Endodermal cell (in vitro differentiated cells): ENCODE results near the gene ZDHHC5. TPM values are rescaled to one million over a fixed set of nuclear protein-coding genes. Genes with fewer than 3 reads are reported as not detected.

Experiments used
- DNase-seq: peaks from one replicate; pipeline ENCODE4 v3.0.0-alpha.2; 2017
- H3K27ac ChIP-seq: 2 replicates; pipeline ENCODE4 v1.5.1; 2013; ENCODE audit warnings: mild to moderate bottlenecking, low read depth, low read length, moderate library complexity
- H3K27me3 ChIP-seq: 2 replicates; pipeline ENCODE4 v1.6.1; 2013; ENCODE audit warnings: mild to moderate bottlenecking, low read length, moderate library complexity; ENCODE audit not compliant: insufficient read depth, control insufficient read depth, poor library complexity, severe bottlenecking
- H3K36me3 ChIP-seq: 2 replicates; pipeline ENCODE4 v1.7.0; 2013; ENCODE audit warnings: mild to moderate bottlenecking, low read length, moderate library complexity; ENCODE audit not compliant: control insufficient read depth, insufficient read depth
- H3K4me1 ChIP-seq: one replicate; pipeline ENCODE4 v1.7.0; 2013; ENCODE audit warnings: low read length; ENCODE audit not compliant: control insufficient read depth, insufficient read depth
- H3K4me3 ChIP-seq: 2 replicates; pipeline ENCODE4 v1.5.1; 2013; ENCODE audit warnings: mild to moderate bottlenecking, low read length, moderate library complexity
- H3K9ac ChIP-seq: 2 replicates; pipeline ENCODE4 v1.6.1; 2013; ENCODE audit warnings: mild to moderate bottlenecking, low read length, moderate library complexity; ENCODE audit not compliant: poor library complexity, severe bottlenecking; ENCODE audit errors: extremely low read depth
- H3K9me3 ChIP-seq: 2 replicates; pipeline ENCODE4 v1.6.1; 2013; ENCODE audit warnings: mild to moderate bottlenecking, low read length, moderate library complexity; ENCODE audit not compliant: control insufficient read depth
- H3K27ac Mint-ChIP-seq: 2 replicates; pipeline ENCODE4 v1.8.0; 2020; ENCODE audit warnings: mixed read lengths
- H3K27me3 Mint-ChIP-seq: 2 replicates; pipeline ENCODE4 v1.8.0; 2021; ENCODE audit warnings: mild to moderate bottlenecking, mixed read lengths; ENCODE audit not compliant: insufficient read depth
- H3K36me3 Mint-ChIP-seq: 2 replicates; pipeline ENCODE4 v1.8.0; 2020; ENCODE audit warnings: low read depth, mixed read lengths
- H3K4me1 Mint-ChIP-seq: 2 replicates; pipeline ENCODE4 v1.8.0; 2020; ENCODE audit warnings: mixed read lengths
- H3K4me3 Mint-ChIP-seq: 2 replicates; pipeline ENCODE4 v1.8.0; 2020; ENCODE audit warnings: mild to moderate bottlenecking, moderate library complexity, mixed read lengths
- H3K9me3 Mint-ChIP-seq: 2 replicates; pipeline ENCODE4 v1.8.0; 2020; ENCODE audit warnings: mild to moderate bottlenecking, mixed read lengths
- WGBS, 2 experiments: methylation state at CpG; one replicate each; pipeline versions ENCODE4 v1.1.5 to v1.1.7; 2013; ENCODE audit warnings: missing lambda C conversion rate in 2 of 2, mixed read lengths in 1 of 2; ENCODE audit not compliant: insufficient coverage in 1 of 2, insufficient read length in 1 of 2; 5-methylcytosine and 5-hydroxymethylcytosine counted together
- total RNA-seq, 2 donors: library from RNA; stranded (reverse); fragmentation: NEBNext Ultra II Directional in 1 of 2; extraction: Animal tissue kit (Norgen Biotek cat#: 25700) in 1 of 2; gene quantifications; 2 replicates in 1 of 2; 3 replicates in 1 of 2; pipeline ENCODE4 v1.2.1, GENCODE V29; 2021
- TF ChIP-seq, protein P1 (sequence below): fragments of 200-600 bp; sonication (generic); conservative IDR thresholded peaks from 2 replicates; pipeline ENCODE4 v1.5.0; 2021; ENCODE audit warnings: antibody characterized with exemption, mild to moderate bottlenecking

Gene ZDHHC5
- total RNA-seq, 2 donors from 2014 or later: 70.7 to 77.1 TPM

GRCh38 chr11:57652662-57653061, 15.3 kb upstream of the ZDHHC5 start:
- Mint-ChIP-seq H3K4me1 (peaks cover 38% of the 10 kb centered on the region), H3K9me3 (no peaks in the 10 kb centered on the region), H3K36me3 (no peaks in the 10 kb centered on the region), H3K27ac (peak overlapping the region; percentile 4), H3K4me3 (no peak overlapping the region), H3K27me3 (peaks cover 8% of the 10 kb centered on the region)
- 98 to 100% methylated on average over 1 to 3 of the region's 3 CpGs for WGBS, 2 experiments
- no peaks in the 10 kb centered on the region for H3K36me3 ChIP-seq
- H3K9ac ChIP-seq: no peak overlapping the region
- TF ChIP-seq, protein P1, sequence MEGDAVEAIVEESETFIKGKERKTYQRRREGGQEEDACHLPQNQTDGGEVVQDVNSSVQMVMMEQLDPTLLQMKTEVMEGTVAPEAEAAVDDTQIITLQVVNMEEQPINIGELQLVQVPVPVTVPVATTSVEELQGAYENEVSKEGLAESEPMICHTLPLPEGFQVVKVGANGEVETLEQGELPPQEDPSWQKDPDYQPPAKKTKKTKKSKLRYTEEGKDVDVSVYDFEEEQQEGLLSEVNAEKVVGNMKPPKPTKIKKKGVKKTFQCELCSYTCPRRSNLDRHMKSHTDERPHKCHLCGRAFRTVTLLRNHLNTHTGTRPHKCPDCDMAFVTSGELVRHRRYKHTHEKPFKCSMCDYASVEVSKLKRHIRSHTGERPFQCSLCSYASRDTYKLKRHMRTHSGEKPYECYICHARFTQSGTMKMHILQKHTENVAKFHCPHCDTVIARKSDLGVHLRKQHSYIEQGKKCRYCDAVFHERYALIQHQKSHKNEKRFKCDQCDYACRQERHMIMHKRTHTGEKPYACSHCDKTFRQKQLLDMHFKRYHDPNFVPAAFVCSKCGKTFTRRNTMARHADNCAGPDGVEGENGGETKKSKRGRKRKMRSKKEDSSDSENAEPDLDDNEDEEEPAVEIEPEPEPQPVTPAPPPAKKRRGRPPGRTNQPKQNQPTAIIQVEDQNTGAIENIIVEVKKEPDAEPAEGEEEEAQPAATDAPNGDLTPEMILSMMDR: no peak
- peaks cover 11% of the 10 kb centered on the region for H3K4me1 ChIP-seq
- no peaks in the 10 kb centered on the region for H3K9me3 ChIP-seq
- H3K27me3 ChIP-seq: no peaks in the 10 kb centered on the region
- no peak for DNase-seq
- H3K27ac ChIP-seq: no peak overlapping the region
- H3K4me3 ChIP-seq: no peak overlapping the region

- TF ChIP-seq, protein P1: no peak
Observed at GRCh38 chr11:57653163-57653562, 14.8 kb upstream of the ZDHHC5 start.

GRCh38 chr11:57656885-57657193, 11.1 kb upstream of the ZDHHC5 start:
- Histone ChIP-seq H3K4me1 (no peaks in the 10 kb centered on the region), H3K27me3 (no peaks in the 10 kb centered on the region), H3K9me3 (no peaks in the 10 kb centered on the region), H3K27ac (no peak overlapping the region), H3K4me3 (peak overlapping the region; percentile 99), H3K36me3 (peaks cover 25% of the 10 kb centered on the region), H3K9ac (peak overlapping the region; percentile 58)
- H3K4me1 Mint-ChIP-seq: peaks cover 8% of the 10 kb centered on the region
- DNase-seq: no peak
- TF ChIP-seq, protein P1: no peak
- no peak overlapping the region for H3K27ac Mint-ChIP-seq
- peaks cover 21% of the 10 kb centered on the region for H3K36me3 Mint-ChIP-seq
- H3K9me3 Mint-ChIP-seq: no peaks in the 10 kb centered on the region
- H3K27me3 Mint-ChIP-seq: peaks cover 8% of the 10 kb centered on the region
- H3K4me3 Mint-ChIP-seq: peak overlapping the region; percentile 83
- 48 to 76% methylated on average over 3 to 5 of the region's 5 CpGs for WGBS, 2 experiments

More at GRCh38 chr11:57653163-57653562, 14.8 kb upstream of the ZDHHC5 start:
- H3K27me3 Mint-ChIP-seq: peaks cover 8% of the 10 kb centered on the region
- Histone ChIP-seq H3K9ac (no peak overlapping the region), H3K36me3 (no peaks in the 10 kb centered on the region), H3K4me1 (peaks cover 7% of the 10 kb centered on the region), H3K27me3 (no peaks in the 10 kb centered on the region), H3K27ac (no peak overlapping the region), H3K4me3 (no peak overlapping the region), H3K9me3 (no peaks in the 10 kb centered on the region)
- peak overlapping the region; percentile 4 for H3K27ac Mint-ChIP-seq
- peaks cover 35% of the 10 kb centered on the region for H3K4me1 Mint-ChIP-seq
- no peaks in the 10 kb centered on the region for H3K36me3 Mint-ChIP-seq
- no peak overlapping the region for H3K4me3 Mint-ChIP-seq
- H3K9me3 Mint-ChIP-seq: no peaks in the 10 kb centered on the region
- no peak for DNase-seq
- 49 to 63% methylated on average over 1 to 2 of the region's 3 CpGs for WGBS, 2 experiments
